ENCODE results near the gene TGM1.

DNA sequence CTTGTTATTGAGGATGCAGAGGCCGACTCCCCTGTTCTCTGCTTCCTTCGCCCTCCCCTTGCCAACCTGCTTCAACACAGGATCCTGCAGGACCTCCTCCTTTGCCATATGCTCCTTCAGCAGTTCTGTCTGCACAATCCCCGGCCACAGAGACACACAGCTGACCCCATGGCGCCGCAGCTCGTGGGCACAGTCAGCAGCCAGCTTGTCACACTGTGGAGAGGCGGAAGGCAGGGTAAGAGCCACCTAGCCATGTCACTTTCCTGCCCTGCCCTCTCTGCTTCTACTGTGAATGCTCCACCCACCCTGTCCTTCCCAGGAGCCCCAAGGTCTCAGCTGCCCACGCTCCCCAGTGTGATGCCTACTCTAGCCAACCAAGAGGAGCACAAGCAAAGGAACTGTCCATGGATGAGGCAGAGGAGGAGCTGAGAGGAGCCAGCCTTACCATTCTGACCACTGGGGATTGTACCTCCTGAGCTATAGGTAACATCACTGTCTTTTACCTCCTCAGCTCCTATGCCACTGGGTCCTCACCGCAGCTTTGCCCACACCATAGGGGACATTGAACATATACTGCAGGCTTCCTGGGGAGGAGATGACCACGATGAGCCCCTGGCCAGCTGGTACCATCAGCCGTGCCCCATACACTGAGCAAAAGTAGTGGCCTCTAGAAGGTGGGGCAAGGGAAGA is 29.3 kb upstream of the TGM1 start:
- TF ChIP-seq POLR2AphosphoS5 (IDR thresholded peaks at IDR 0.05), result no peak
- TF ChIP-seq, protein P1, sequence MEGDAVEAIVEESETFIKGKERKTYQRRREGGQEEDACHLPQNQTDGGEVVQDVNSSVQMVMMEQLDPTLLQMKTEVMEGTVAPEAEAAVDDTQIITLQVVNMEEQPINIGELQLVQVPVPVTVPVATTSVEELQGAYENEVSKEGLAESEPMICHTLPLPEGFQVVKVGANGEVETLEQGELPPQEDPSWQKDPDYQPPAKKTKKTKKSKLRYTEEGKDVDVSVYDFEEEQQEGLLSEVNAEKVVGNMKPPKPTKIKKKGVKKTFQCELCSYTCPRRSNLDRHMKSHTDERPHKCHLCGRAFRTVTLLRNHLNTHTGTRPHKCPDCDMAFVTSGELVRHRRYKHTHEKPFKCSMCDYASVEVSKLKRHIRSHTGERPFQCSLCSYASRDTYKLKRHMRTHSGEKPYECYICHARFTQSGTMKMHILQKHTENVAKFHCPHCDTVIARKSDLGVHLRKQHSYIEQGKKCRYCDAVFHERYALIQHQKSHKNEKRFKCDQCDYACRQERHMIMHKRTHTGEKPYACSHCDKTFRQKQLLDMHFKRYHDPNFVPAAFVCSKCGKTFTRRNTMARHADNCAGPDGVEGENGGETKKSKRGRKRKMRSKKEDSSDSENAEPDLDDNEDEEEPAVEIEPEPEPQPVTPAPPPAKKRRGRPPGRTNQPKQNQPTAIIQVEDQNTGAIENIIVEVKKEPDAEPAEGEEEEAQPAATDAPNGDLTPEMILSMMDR (IDR thresholded peaks at IDR 0.05), result no peak

Measured in sigmoid colon (tissue), 4 donors.